DMS53 (cell line): ENCODE results near the gene MPO.

ENCODE experiments used
- DNase-seq: peaks from one replicate; lab custom pipeline; 2025; lab: John Stamatoyannopoulos, UW

The MPO gene

GRCh38 chr17:58307468-58308172, 26.9 kb upstream of the MPO start:
- DNase-seq, result no peak

DNA sequence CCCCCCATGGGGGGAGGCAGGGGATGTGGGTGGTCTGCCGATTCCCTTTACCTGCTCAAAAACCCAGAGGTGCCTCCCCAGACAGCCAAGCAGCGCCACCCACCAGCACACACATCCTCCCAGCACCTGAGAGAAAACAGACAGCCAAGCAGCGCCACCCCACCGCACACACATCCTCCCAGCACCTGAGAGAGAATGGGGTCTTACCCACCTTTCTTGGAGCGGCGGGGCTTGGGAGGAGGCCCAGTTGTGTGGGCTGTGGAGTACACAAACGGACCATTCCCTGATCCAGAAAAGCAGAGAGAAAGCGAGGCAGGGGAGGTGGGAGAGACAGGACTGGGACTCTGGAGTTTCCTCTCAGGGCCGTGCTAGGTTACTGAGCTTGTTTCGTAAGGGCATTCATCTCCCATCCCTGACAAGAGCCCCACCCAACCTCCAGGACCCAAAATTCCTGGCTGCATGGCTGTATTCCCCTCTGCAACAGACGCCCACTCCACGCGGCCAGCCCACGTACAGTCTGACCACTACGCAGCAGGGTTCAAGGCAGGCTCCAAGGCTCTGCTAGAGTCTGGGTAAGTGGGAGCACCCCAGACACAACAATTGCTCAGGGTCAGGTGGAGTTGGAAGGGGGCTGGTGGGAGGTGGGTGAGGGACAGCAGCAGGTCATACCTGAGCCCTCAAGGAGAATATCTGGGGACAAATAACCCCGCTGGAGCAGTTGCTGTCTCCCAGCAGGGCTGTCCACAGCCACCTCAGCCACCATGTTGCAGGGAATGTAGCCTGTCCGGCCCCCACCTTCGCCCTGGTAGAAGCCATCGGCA, 25.6 kb upstream of the MPO start:
- DNase-seq, result no peak

DNA sequence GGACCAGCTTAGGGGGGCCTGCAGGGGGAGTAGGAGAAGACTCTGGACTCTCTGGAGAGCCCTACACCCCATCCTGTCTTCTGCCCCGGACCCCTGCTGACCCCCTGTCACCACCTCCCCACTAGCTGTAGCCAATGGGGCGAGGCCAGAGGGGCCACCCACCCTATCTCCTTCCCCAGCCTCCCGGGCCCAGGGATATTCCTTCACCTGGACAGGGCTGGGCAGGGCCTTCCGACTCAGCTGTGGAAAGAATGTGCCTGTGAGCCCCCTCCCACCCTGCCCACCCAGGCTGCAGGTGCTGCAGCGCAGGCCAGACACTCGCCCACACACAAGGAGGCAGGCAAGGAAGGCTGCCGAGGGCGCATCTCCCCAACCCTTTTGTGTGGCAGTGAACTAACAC, 24.9 kb upstream of the MPO start:
- no peak for DNase-seq

GRCh38 chr17:58304750-58305486, 24.2 kb upstream of the MPO start:
- DNase-seq, result no peak

- DNase-seq, result peak; percentile 75
Measured at GRCh38 chr17:58303971-58304749, 23.4 kb upstream of the MPO start.

- no peak for DNase-seq
Measured at GRCh38 chr17:58302919-58303585, 22.3 kb upstream of the MPO start.

DNA sequence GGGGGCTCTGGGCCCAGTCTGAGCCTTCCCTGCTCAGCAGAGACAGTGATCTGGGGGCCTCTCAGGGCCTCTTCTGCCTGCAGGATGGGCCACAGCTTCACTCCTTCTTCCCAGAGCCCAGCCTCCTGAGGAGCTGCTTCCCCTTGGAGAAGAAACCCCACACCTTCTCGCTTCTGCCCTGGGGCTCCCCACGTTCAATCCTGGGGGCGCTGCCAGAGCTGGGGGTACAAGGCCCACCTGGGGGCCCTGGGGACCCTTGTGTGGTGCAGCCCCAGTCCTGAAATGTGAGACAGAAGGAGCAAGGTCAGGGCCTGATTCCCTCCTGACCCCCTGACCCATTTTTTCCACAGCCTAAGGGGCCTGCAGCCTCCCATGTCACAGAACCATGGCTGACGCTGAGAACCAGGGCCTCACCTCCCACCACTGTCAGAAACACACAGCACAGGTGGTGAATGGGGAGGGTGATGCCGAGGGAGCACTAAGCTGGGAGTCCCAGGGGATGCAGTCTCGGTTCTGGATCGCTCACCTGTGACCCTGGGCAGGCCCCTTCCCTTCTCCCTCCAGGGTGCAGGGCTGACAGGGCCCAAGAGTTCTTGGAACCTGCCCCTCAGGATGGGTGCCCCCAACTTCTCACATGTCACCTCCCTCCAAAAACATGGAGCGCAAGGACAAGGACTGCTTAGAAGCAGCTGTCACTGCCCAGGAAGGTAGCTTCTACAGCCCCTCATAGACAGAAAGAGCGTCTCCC, 21.6 kb upstream of the MPO start:
- DNase-seq, result no peak

GRCh38 chr17:58301504-58302150, 20.9 kb upstream of the MPO start:
- DNase-seq, result no peak

DNA sequence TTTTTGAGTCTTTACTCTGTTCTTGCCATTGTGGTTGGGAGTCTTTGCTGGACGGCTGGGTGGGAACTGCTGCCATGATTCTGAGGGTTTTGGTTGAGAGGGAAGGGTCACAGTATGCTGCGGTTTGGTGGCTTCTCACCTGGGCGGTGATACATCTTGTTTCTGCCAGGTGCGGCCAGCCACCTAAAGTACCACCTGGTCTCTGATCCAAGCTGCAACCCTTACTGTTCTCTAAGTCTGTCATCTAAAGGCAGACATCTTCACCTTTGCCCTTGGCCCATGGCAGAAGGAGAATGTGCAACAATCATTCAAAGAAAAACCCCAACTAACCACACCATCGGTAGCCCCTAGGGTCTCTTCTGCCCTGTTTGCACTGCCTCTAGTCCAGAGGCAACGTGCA, 19.6 kb upstream of the MPO start:
- DNase-seq, result no peak

DNA sequence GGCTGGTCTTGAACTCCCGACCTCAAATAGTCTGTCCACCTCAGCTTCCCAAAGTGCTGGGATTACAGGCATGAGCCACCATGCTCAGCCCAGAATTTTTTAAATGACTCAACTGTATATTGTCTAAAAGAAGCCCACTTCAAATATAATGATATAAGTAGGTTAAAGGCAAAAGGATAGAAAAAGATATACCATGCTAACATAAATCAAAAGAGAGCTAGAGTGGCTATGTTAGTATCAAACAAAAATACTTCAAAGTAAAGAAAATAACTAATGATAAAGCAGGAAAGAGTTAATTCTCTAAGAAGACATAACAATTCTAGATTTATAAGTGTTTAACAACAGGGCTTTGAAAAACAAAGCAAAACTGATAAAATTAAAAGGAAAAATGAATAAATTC, 13.3 kb upstream of the MPO start:
- no peak for DNase-seq

GRCh38 chr17:58291246-58291645, 10.5 kb upstream of the MPO start:
- DNase-seq, result no peak

DNA sequence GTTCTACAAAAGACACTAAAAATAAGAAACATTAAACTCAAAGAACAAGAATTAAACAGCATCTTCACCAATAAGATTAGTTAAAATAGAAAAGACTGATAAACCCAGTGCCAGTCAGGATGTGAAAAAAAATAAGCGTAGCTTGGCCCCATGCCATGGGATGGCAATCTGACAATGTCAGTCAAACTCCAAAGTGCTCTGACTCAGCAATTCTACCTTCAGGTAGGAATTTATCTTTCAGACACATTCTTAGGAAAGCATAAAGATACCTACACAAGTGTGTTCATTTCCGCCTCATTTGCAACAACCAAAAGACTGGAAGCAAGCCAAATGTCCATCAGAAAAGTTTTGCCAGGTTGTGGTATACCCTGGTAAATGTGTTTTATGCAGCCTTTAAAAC, 9.1 kb upstream of the MPO start:
- peak; percentile 72 for DNase-seq

DNA sequence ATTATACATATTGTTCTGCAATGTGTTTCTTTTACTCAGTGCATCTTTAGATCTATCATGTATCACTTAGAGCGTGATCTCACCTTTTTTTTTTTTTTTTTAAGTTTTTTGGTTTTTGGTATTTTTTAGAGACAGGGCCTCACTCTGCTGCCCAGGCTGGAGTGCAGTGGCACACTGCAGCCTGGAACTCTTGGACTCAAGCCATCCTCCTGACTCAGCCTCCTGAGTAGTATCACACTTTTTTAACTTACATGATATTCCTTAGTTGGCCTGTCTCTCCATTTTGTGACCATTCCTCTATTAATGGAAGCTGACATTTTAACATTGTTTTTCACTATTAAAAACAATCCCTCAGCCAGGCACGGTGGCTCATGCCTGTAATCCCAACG, 4.7 kb upstream of the MPO start:
- DNase-seq, result no peak

DNA sequence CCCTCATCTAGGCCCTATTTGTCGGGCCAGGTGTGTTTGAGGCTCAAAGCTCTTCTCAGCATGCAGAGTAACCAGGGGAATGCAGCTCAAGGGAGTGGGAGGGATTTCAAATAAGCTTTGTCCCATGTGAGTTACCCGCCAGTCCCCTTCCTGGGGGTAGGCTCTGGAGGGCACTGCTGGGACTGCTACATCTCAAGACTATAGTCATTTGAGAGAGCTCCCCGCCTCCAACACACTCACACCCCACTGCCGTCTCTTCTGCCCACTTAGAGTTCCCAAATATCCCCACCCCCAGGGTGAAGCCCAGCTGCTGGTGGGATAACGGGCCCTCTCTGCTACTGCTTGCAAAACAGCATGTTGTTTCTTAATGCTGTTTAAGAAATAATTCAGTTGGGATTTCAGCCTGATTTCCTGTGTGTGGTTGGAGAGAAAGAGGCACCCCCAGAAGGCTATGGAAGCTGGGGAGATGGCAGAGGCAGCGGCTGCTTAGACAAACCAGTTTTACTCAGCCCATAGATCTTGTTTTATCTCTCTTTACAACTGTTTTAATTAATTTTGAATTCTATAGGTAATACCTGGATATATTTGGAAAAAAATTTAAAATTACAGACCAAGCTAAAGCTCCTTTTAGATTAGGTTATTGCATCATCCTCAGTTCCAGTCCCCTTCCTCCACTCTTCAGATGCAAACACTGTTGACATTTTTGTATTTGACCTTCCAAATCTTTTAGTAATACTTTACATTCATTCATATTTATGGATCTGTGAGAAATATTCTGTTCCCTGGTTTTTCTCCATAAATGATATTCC, 4.1 kb upstream of the MPO start:
- DNase-seq, result no peak

- DNase-seq, result peak; percentile 42
Measured at GRCh38 chr17:58283674-58284612, 3.2 kb upstream of the MPO start.

DNA sequence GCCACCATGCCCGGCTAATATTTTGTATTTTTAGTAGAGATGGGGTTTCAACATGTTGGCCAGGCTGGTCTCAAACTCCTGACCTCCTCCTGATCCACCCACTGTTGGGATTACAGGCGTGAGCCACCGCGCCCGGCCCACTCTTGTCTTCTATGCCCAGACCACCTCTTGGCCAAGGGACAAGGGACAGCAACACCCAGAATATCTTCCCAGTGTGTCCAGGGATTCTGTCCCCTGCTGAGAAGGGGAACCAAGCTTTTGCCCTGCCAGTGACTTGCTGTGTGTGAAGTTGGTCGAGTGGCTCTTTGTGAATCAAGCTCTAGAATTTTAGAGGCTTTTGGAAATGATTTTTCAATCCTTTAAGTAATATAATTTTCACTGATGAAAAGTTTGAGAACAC, 1.7 kb upstream of the MPO start:
- no peak for DNase-seq

GRCh38 chr17:58281511-58282011, 826 bp upstream of the MPO start:
- peak; percentile 24 for DNase-seq
